HG02840 (cell line): Measurements from ENCODE around the gene COBLL1.

ENCODE experiments used
- ATAC-seq: cut with Tn5 transposase; IDR thresholded peaks from one replicate; pipeline ENCODE4 v1.9.1; 2021; ENCODE audit warnings: mild to moderate bottlenecking, moderate library complexity, moderate number of reproducible peaks; ENCODE audit not compliant: unreplicated experiment, low FRiP score

Gene COBLL1

DNA sequence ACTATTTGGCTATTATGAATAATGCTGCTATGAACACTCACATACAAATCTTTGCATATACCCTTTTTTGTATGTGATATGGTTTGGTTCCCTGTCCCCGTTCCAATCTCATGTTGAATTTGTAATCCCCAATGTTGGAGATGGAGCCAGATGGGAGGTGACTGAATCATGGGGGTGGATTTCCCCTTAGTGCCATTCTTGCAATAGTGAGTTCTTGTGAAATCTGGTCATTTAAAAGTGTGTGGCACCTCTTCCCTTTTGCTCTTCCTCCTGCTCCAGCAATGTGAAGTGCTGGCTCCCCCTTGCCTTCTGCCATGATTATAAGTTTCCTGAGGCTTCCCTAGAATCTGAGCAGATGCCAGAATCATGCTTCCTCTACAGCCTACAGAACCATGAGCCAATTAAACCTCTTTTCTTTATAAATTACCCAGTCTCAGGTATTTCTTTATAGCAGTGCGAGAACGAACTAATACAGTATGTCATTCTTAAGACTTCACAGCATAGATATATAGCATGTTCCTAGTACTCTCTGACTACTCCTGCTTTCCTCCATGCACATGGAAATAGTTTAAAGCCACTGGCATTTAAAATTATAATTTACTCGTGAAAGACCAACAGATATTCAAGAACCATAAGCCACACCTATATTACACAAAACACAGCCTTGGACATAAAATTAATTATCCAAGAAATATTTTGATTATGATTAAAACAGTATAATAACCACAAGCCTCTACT, 75.2 kb downstream of the COBLL1 start:
- ATAC-seq = no peak

DNA sequence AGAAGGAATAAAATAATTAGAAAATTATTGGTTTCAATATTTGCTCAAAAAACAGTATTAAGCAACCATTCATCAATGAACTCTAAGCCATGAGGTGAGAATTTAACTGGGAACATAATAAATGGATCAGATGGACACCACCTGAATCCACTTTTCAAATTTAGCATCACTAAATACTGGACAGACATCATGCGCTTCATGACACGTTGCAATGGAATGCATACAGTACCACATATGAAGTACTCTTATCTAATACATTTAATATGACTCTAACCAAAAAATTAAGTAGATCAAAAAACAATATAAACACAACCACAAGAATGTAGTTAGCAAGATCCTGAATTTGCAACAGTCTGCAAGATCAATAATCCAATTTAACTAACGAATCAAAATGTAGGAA, 76.6 kb downstream of the COBLL1 start:
- ATAC-seq = no peak

DNA sequence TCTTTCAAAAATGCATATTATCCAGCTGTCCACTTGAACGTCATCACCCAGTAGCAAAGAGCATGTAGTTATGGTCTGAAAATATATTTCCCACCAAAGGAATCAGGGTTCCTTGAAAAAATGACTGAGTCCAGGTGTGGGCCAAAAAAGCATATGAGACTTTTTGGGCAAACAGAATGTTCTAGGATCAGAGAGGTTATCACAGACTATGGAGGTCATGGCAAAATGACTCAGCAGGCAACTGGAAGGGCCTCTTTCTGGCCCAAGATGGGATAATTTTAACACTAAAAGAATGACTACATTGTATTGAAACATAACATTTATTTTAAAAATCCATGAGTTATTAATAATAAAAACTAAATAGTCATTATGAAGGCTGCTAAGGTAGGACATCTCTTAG, 77.1 kb downstream of the COBLL1 start:
- no peak for ATAC-seq

DNA sequence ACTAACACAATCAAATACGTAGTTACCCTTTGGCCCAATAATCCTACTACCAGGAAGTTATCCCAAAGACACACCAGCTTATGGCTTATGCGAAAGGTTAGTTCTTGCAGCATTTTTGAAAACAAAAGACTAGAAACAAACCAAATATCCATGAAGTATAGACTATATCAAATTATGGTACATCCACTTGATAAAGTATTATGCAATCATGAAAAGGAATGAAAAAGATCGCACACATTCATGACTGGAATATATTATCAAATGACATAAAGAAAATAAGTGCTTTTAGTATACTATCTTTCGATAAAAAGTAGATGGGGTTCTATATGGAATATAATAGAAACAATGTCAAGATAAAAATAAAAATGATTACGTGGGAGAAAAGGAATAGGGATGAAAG, 78.2 kb downstream of the COBLL1 start:
- ATAC-seq = no peak

DNA sequence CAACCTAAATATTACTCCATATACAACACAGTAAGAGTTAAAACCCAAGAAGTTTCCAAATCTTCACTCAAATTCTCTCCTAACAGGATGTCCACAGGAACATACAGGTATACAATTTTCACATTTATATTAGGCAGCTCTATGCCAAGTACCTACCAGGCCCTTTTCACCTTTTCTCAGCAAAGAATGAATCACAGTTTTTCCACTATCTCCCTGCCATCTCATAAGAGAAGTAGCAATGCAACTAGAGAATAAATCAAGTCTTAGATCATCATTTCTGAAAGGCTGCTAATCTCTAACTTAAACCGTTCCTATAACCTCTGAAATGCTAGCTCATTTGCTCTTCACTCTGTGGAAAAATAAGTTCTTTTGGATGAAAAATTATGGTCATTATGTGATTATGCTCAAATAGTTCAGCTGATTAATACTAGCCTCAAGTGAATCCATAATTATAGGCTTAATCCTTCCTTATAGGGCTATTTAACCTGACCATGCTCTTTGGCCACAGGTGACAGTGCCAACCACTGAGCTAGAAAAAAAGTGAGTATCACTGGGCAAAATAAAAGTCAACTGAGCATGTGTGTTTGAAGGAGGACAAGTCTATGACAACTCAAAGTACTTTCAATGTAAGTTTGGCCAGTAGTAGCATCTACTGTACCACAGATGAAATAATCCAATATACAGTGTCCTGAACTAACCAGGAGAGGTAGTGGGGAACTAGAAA, 79.7 kb downstream of the COBLL1 start:
- no peak for ATAC-seq

DNA sequence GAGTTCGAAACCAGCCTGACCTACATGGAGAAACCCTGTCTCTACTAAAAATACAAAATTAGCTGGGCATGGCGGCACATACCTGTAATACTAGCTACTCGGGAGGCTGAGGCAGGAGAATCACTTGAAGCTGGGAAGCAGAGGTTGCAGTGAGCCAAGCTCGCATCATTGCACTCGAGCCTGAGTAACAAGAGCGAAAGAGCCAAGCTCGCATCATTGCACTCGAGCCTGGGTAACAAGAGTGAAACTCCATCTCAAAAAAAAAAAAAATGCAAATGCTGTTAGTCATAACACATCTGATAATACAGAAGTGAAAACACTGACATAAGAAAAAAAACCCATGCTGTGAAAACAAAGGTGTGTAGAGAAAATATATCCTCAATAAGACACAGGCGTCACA, 80.4 kb downstream of the COBLL1 start:
- peak; percentile 99 for ATAC-seq

DNA sequence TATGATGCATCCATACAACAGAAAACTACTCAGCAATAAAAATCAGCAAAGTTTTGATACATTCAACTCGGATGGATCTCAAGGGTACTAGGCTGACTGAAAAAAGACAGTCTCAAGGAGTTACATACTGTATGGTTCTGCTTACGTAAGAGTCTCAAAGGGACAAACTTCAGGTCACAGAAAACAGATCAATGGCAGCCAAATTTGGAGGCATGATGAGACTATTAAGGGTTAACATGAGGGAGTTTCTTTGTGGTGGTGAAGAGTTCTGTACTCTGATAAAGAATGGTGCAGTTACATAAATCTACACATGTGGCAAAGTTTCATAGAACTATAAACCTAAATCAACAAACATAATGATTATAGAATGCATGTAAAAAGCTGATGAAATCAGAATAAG, 81.4 kb downstream of the COBLL1 start:
- no peak for ATAC-seq

DNA sequence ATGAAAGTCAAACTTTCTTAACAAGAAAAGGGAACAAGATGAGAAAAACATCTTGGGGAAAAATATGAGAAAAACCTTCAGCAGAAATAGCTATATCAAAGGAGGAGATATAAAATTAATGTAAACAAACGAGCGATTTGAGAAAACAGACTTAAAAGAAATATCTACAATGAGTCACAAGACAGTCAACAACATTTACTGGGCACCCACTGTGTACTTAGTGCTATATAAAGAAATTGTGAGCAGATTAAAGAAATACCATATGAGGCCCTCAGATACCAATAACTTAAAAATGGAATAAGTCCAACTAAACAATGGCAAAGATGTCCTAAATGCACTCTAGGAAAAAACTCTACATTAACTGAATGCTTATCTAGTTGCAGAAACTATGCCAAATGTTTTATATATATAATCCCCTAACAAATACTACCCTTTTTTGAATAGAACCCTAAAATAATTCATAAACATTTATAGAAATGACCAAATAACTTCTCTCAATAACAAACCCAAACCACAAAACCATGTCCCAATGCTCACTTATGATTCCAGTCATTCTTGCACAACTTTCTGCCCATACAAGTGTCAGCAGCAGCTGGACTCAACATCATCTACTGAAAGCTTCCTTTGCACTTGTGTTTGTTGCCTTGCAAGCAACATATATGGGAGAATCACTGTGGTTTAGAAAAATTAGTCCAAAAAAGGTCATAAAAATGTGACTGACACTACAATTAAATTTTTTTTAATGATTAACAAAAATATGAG, 83.5 kb downstream of the COBLL1 start:
- no peak for ATAC-seq

DNA sequence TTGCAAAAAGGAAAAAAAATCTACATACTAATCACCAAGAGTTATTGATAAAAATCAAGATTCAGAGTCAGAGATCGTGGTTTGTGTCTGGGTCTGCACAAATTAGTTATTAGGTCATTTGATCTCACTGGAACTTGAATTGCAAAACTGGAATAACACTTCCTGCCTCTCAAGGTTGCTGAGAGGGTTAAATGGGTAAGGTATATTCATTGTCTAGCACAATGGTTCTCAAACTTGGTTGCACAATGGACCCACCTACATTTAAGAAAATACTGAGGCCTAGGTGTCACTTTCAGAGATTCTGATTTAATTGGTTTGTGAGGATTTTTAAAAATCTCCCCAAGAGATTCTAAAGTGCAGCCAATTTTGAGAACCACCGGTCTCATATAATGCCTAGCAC, 84.8 kb downstream of the COBLL1 start:
- no peak for ATAC-seq

DNA sequence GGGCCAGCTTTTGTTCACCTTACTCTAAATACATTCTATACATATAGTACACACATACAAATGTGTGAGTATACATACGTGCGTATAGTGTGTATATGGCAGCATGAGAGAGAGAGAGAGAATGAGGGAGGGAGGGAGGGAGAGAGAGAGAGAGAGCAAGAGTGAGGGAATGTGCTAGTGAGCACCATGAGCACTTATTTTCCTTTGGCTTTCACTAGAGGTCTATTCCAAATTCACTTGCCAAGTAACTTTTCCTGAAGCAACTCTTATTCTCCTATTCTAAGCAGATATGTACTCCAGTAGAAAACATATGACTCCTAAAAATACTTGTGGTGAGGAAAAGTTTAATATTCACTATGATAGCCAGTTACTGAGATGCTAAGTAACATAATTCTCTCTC, 85.7 kb downstream of the COBLL1 start:
- no peak for ATAC-seq

DNA sequence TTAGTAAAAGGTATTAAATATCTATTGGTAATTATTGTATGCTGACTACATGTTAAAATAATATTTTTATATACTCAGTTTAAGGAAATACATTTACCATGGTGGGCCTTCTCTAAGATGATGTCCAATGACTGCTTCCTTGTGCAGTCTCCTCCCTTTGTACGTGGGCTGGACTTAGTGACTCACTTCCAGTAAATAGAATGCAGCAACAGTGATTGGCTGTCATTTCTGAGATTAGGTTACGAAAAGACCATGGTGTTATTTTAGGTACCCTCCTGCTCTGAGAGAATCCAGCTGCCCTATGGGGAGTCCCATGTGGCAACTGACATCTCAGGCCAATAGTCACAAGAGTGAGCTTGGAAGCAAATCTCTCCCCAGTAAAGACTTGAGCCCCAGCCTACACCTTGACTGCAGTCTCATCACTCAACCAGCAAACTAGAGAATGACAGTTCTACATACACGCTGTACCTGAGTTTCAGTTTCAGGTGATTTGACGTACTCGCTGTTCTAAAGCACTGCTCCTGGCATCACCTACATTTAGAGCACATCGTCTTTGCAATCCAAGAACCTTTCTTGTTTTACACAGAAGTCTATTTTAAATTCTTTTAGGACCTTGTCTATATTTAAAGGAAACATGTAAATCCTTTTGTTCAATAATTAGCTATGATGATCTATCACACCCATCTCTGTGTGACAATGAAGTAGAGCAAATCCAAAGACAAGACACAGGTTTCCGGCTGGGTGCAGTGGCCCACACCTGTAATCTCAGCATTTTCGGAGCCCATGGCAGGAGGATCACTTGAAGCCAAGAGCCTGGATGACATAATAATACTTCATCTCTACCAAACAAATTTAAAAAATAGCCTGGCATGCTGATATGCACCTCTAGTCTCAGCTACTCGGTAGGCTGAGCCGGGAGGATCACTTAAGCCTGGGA, 87.2 kb downstream of the COBLL1 start:
- peak; percentile 58 for ATAC-seq

DNA sequence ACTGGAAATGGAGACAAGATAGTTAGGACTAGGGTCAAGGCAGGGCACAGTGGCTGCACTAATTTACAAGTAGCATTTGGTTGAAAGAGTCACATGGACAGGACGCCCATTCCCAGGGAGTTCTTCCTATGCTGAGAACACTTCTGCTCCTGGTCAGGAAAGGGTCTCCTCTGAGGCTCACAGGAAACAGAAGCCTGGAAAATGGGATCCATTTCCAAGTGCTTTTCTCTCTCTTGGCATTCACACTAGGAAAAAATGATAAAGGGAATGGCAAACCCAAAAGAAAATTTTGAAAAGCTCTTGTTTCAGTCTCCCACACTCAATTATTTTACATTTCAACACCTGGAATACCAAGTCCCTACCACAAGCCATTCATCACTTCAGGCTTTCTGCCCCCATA, 88.7 kb downstream of the COBLL1 start:
- no peak for ATAC-seq

DNA sequence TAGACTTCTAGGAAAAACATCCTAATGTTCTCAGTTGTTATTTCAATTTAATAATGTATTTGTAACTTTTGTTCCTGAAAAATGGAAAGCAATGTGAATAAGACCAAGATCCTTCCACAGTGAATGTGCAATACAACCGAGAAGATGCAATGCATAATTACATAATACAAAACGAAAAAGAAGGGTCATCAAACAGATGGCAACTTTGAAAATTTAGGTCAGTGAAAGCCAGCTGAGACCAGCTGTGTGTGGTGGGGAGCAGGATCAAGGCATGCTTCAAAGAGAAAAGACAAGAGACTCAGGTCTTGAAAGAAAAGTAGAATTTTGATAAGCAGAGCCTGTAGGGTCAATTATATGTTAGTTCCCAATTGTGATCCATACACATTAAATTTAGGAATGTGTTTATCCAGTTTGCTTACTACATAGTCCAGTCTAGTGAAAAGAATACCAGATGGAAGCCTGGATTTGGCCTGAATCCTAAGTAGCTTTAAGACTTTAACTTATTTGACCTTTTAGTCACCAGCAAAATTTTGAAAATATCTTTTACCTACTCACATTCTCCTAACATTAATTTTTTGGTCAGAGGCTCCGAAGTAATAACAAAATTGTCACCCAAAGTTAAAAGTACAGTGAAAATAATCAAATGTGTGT, 93.7 kb downstream of the COBLL1 start:
- ATAC-seq = no peak

DNA sequence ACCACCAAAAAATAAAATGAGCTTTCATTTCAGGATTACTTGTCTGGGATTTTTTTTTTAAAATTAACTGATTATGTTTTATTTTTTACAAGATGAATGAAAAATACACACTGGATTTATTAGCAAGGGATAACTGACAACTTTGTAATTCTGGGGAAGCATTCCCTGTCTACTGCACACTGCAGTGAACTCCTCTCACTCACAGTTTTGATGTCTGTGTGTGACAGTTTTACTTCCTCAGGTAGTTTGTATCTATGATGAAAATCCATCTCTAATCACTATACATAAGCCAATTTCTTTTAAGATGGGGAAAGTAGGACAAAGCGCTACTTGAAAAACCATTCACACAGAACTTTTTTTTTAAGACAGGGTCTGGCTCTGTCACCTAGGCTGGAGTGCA, 94.5 kb downstream of the COBLL1 start:
- ATAC-seq = no peak

DNA sequence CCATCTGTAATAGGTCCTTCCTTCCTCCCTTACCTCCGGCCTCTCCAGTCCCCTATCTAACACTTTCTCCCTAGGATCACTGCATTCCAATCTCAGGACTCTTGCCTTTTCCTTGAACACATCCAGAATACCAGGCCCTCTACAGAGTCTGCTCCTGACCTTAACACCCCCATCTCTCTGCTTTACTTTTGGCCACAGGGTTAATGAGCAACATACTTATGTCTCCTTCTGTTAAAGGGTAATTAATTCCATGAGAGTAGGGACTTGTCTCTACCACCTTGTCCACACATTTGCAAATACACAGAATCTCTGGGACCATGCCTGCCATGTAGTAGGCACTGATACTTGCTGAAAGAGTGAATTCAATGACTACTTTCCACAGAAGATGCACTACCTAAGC, 94.9 kb downstream of the COBLL1 start:
- ATAC-seq = no peak

DNA sequence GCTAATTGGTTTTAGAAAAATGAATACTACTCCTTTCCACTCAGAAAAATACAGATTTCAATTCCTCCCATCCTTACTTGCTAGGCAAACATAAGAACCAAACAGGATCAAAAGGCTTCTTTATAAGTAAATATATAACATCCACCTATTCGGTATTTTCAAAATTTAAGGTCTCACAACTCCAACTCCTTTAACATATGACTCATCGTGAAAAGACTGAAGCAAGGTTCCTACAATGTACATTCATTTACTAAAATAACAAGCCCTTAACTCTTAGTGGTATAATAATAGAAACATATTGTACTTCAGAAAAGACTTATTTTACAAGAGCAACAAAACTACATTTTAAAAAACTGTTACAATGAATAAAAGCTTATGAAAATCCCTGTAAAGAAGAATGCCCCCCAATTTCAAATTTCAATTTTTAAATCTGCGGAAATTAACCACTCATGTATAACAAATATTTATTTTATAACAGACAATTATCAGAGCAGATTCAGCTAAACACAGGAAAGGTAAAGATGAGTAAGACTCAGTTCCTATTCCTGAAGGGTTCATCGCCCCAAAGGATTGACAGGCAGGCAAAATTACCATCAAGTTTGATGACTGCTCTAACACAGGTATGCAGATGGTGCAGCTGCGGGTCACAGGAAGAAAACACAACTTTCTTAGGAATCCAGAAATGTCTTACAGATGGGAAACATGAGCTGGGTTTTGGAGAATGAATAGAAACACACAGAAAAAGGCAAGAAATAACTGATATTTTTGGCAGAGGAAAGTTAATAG, 96.4 kb downstream of the COBLL1 start:
- ATAC-seq = no peak

DNA sequence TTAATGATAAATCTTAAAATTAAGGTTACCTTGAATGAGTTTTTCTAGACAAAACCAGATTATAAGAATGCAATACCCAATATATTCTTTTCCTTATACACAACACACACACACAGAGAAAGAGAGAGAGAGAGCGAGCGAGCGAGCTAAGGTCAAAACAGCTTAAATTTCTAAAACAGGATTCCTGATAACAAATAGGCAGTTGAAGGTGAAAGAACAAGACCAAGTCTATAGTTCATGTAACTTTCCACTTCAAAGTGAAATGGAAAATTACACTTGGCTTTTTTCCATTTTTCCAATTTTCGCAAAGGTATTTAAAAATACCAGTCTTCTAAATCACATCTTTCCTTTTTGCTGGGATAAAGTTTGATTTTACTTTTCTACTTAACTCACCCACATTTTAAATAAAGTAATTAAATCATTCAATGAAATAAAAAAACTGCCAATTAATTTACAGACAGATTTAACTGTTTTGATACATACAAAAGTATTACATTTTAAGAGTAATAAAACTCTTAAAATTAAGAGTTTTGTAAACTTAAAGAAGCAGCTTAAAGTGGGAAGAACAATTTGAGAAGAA, 98.8 kb downstream of the COBLL1 start:
- ATAC-seq = no peak

DNA sequence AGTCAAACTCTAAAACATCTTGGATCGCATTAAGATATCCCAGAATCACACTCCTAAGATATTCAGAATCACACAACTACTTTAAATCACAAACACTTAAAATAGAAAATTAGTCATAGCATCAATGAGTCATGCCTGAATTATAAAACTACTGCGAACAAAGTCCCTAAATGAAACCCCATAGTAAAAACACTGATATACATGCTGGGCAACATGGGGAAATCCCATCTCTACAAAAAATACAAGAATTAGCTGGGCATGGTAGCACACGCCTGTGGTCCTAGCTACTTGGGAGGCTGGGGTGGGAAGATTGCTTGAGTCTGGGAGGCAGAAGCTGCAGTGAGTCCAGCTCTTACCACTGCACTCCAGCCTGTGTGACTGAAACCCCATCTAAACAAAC, 101.7 kb downstream of the COBLL1 start:
- no peak for ATAC-seq

DNA sequence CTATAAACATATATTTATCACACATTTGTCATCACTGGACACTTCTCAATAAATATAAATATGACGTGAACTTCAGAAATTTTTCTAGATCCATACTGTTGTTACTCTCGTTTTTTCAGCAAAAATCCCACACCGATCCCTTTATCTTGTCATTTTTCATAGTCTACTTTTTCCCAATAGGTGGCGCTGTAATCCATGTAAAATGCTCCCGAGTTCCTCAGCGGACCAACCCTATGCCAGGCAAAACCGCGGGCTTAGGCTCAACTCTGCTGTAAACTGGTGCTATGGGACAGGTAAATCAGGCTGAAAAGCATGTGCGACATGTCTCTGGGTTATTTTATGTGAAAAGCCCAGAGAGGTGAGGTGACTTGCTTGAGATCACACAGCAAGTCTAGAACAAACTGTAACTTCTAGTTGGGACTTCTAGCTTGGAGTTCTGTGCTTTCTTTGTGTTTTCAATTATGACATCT, 104.0 kb downstream of the COBLL1 start:
- no peak for ATAC-seq
